ENCODE measurements around the gene CCDC121. TPM values are rescaled to one million over a fixed set of nuclear protein-coding genes. Genes with fewer than 3 reads are reported as not detected.

The CCDC121 gene
- polyA plus RNA-seq, 1 donor from 2014 or later = 3.0 TPM

- no peaks in the 10 kb centered on the region for H3F3A ChIP-seq (ENCODE audit: insufficient read depth, low read length, poor library complexity, severe bottlenecking)
- H4K20me1 ChIP-seq (ENCODE audit: insufficient read depth) = no peaks in the 10 kb centered on the region
- TF ChIP-seq TAF1 (IDR thresholded peaks at IDR 0.05; ENCODE audit: low read depth) (no peak), CTCF (IDR thresholded peaks at IDR 0.05; ENCODE audit: poor library complexity, severe bottlenecking) (no peak), SMC3 (conservative IDR thresholded peaks at IDR 0.05; ENCODE audit: poor library complexity) (no peak)
- H3K9me2 ChIP-seq (ENCODE audit: insufficient read depth, low read length) = no peaks in the 10 kb centered on the region
- H3K9ac ChIP-seq (ENCODE audit: low read length) = no peak overlapping the region
- no peak overlapping the region for H3K4me3 ChIP-seq (ENCODE audit: low read length)
- H3K36me3 ChIP-seq (ENCODE audit: insufficient read depth, low read length) = no peaks in the 10 kb centered on the region
- H3K27ac ChIP-seq (ENCODE audit: low read length) = no peak overlapping the region
- H3K4me2 ChIP-seq (ENCODE audit: low read length) = no peak overlapping the region
- no peaks in the 10 kb centered on the region for H3K79me2 ChIP-seq (replicated peaks; ENCODE audit: insufficient read depth, low read length)
- no peaks in the 10 kb centered on the region for H3K9me3 ChIP-seq (ENCODE audit: low read length)
- no peaks in the 10 kb centered on the region for H3K27me3 ChIP-seq (ENCODE audit: insufficient read depth, low read depth, low read length)
- no peak overlapping the region for H2AFZ ChIP-seq (ENCODE audit: low read depth, low read length)
Measured at GRCh38 chr2:27615316-27615715, 13.5 kb downstream of the CCDC121 start.

DNA sequence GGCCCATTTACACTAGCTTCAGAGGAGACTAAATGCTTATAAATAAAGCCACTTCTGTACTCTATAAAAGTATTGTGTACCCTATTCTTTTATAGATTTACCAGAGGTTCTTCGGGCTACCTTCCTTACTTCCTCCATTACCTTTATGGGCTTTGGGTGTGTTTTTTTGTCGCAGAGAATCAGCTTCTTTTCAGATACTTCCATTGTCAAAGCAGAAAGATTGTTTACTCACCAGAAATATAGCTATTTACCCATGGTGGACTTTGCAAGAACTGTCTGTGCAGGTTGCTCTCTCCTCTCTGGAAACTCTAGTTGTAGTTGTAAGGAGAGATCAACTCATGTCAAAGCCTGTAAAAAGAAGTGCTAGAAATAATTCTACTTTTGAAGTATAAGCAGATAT, 14.8 kb downstream of the CCDC121 start:
- Histone ChIP-seq H4K20me1 (ENCODE audit: insufficient read depth) (no peaks in the 10 kb centered on the region), H3K4me3 (ENCODE audit: low read length) (no peak overlapping the region), H2AFZ (ENCODE audit: low read depth, low read length) (no peak overlapping the region), H3K9ac (ENCODE audit: low read length) (no peak overlapping the region), H3K9me2 (ENCODE audit: insufficient read depth, low read length) (no peaks in the 10 kb centered on the region), H3F3A (ENCODE audit: insufficient read depth, low read length, poor library complexity, severe bottlenecking) (no peaks in the 10 kb centered on the region), H3K4me2 (ENCODE audit: low read length) (no peak overlapping the region), H3K27me3 (ENCODE audit: insufficient read depth, low read depth, low read length) (no peaks in the 10 kb centered on the region), H3K79me2 (replicated peaks; ENCODE audit: insufficient read depth, low read length) (no peaks in the 10 kb centered on the region), H3K9me3 (ENCODE audit: low read length) (no peaks in the 10 kb centered on the region), H3K27ac (ENCODE audit: low read length) (no peak overlapping the region), H3K36me3 (ENCODE audit: insufficient read depth, low read length) (no peaks in the 10 kb centered on the region)
- TF ChIP-seq SMC3 (conservative IDR thresholded peaks at IDR 0.05; ENCODE audit: poor library complexity) = no peak
- TF ChIP-seq, protein P1, sequence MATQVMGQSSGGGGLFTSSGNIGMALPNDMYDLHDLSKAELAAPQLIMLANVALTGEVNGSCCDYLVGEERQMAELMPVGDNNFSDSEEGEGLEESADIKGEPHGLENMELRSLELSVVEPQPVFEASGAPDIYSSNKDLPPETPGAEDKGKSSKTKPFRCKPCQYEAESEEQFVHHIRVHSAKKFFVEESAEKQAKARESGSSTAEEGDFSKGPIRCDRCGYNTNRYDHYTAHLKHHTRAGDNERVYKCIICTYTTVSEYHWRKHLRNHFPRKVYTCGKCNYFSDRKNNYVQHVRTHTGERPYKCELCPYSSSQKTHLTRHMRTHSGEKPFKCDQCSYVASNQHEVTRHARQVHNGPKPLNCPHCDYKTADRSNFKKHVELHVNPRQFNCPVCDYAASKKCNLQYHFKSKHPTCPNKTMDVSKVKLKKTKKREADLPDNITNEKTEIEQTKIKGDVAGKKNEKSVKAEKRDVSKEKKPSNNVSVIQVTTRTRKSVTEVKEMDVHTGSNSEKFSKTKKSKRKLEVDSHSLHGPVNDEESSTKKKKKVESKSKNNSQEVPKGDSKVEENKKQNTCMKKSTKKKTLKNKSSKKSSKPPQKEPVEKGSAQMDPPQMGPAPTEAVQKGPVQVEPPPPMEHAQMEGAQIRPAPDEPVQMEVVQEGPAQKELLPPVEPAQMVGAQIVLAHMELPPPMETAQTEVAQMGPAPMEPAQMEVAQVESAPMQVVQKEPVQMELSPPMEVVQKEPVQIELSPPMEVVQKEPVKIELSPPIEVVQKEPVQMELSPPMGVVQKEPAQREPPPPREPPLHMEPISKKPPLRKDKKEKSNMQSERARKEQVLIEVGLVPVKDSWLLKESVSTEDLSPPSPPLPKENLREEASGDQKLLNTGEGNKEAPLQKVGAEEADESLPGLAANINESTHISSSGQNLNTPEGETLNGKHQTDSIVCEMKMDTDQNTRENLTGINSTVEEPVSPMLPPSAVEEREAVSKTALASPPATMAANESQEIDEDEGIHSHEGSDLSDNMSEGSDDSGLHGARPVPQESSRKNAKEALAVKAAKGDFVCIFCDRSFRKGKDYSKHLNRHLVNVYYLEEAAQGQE (IDR thresholded peaks at IDR 0.05; ENCODE audit: borderline replicate concordance) = no peak
- no peak for TF ChIP-seq MXI1 (conservative IDR thresholded peaks at IDR 0.05; ENCODE audit: poor library complexity, severe bottlenecking)
- TF ChIP-seq POLR2AphosphoS5 (IDR thresholded peaks at IDR 0.05) = no peak
- no peak for TF ChIP-seq RAD21 (conservative IDR thresholded peaks at IDR 0.05)
- no peak for TF ChIP-seq CTCF (IDR thresholded peaks at IDR 0.05; ENCODE audit: poor library complexity, severe bottlenecking)
